ENCODE results near the gene RNF19B.
"Not testable (repeated sequence)": the region's sequence is repeated elsewhere in the genome, so short reads cannot be mapped to it uniquely, and the experiment has no call there.

RNF19B gene

GRCh38 chr1:32991819-32992488, 27.3 kb upstream of the RNF19B start:
- DNase-seq = no peak

DNA sequence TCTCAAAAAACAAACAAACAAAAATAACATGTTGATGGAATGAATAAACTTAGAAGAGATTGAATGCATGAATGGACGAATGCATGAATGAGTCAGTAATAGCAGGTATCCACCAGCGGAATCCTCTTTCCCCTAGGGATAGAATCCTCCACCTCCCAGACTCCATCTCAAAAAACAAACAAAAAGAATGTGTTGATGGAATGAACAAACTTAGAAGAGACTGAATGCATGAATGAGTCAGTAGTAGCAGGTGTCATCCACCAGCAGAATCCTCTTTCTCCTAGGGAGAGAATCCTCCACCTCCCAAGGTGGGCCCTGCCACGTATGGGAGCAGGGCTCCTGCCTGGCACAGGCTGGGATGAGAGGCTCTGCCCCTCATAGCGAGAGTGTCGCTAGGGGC, 26.8 kb upstream of the RNF19B start:
- DNase-seq = no peak

DNA sequence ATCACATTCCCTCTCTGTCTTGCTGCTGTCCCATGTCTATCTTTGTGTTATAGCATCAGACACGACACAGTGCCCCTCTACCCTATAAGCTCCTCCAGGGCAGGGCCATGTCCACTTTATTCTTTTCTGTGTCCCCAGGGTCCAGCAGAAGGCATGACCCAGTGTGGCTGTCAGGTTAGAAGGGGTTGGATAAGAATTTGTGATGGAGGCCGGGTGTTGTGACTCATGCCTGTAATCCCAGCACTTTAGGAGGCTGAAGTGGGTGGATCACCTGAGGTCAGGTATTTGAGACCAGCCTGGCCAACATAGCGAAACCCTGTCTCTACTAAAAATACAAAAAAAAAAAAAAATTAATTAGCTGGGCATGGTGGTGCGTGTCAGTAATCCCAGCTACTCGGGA, 26.3 kb upstream of the RNF19B start:
- no peak for DNase-seq

DNA sequence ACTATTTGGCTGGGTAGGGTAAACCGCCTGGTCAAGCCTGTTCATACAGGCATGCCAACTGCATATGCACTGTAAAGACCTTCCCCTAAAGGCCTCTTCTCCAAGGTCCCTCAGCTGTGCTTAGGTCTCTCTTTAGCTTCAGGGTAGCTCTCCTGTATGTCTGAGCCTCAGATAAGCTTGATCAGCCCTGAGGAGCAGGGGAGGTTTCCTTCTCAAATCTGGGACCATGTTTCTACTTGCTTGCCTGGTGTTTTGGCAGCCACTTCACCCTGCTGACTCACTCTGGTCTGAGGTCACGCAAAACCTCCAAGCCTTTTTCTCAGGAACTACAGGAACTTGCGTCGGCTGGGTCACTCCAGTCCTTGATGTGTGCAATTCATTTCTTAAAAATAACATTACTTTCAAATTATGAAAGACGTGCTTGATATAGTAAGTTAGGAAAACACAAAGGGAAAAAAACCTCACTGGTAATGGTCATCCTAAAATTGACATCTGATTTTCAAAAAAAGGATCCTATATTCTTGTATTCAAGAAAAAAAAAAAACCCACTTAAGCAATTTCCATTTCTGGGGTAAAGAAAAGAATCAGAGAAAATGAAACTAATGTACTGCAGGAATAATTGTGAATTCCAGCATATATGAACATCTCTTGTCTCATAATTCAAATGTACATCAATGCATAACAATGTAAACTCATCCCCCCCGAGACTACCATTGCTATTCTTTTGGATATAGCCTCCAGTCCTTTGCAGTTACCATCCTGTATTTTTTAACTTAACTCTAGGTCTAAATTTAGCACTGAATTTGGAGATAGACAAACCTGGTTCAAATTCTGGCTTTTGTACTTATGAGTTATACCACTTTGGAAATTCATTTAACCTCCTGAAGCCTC, 24.8 kb upstream of the RNF19B start:
- DNase-seq = peak in 2 of 5 experiments; percentile 21 to 93

DNA sequence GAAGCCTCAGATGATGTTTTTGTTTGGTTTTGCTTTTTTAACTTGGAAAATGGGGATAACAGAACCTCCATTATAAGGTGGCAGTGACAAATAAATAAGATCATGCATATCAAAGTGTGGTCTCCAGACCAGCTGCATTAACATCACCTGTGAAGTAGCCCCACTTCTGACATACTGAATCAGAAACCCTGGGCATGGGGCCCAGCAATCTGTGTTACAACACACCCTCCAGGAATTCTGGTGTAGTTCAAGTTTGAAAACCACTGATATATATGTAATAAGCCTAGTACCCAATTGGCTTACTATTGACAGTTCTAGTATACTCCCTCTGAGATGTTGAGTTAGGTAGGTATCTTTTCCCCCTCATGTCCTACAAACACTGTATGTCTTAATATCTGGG, 24.1 kb upstream of the RNF19B start:
- DNase-seq = no peak

GRCh38 chr1:32985226-32985625, 20.6 kb upstream of the RNF19B start:
- DNase-seq = no peak

- DNase-seq = peak in 3 of 5 experiments; percentile 35 to 96 (median 50)
Measured at GRCh38 chr1:32984455-32985171, 20.0 kb upstream of the RNF19B start.

GRCh38 chr1:32984090-32984454, 19.5 kb upstream of the RNF19B start:
- no peak for DNase-seq

GRCh38 chr1:32983020-32983419, 18.4 kb upstream of the RNF19B start:
- DNase-seq = no peak

DNA sequence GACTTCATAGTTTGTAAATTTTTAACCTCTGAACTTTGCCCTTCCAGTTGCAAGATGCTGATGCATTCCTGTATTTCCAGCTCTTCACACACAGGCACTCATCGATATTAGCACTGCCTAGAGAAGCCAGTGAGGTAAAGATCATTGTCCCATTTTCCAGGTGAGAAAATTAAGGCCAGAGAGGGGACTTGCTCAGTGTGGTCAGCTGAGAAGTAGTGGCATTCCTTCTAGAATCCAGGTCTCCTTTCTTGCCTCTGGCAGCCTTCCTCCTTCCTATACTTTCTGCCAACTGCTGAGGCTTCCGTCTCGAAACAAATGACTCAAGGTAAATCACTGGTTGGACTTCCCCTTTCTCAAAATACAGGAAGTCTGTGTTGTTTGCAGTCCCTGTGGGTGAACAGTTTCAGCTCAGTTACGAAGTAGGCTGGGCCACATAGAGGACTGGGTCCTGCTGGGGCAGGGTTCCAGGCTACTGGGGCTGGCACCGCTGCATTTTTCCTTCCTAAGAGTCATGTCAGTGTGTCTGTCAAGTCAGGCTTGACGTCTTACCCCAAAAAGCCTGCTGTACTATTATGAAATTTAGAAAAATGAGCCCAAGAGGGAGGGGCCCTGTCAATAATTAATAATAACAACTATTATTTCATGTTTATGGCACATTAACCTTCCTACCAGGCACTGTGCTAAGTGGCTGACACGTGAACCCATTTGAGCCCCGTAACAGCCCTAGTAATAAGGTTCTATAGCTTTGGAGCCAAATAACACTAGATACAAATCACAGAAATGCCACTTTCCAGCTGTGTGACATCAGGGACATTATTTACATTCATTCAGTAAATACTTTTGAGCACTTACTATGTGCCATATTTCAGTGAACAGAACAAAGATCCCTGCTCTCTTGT, 16.6 kb upstream of the RNF19B start:
- peak in 4 of 5 experiments; percentile 34 to 93 (median 50) for DNase-seq

- no peak for DNase-seq
Measured at GRCh38 chr1:32980080-32980479, 15.5 kb upstream of the RNF19B start.

DNA sequence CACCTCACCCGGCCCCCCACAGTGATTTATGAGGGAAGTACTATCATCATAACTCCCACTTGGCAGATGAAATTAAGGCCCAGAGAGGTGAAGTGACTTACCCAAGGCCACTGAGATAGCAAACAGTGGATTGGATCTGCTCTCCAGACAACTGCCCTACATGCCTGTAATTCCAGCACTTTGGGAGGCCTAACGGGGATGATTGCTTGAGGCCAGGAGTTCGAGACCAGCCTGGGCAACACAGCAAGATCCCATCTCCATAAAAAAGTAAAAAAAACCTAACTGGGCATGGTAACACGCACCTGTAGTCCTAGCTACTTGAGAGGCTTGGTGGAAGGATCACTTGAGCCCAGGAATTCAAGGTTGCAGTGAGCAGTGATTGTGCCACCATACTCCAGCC, 14.2 kb upstream of the RNF19B start:
- no peak for DNase-seq

GRCh38 chr1:32977546-32978087, 13.0 kb upstream of the RNF19B start:
- no peak for DNase-seq

GRCh38 chr1:32975055-32975454, 10.4 kb upstream of the RNF19B start:
- DNase-seq = not testable (repeated sequence)

GRCh38 chr1:32973458-32973857, 8.8 kb upstream of the RNF19B start:
- DNase-seq = not testable (repeated sequence)

GRCh38 chr1:32972814-32973428, 8.3 kb upstream of the RNF19B start:
- no peak for DNase-seq

DNA sequence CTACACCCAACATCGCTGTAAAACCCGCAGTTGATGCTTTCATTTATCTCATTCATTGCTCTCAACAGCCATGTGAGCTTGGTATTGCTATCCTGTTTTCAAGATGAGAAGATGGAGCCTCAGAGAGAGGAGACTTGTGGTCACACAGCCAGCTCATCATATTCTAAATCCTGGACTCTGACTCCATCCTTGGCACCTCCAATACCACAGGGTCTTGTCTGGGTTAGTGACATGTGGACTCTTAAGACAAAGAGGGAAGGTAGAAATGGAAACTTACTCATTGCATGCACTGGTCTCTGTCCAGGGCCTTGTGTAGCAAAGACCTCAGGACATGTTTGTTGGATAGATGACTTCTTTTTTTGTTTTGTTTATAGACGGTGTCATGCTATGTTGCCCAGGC, 7.0 kb upstream of the RNF19B start:
- no peak for DNase-seq

DNA sequence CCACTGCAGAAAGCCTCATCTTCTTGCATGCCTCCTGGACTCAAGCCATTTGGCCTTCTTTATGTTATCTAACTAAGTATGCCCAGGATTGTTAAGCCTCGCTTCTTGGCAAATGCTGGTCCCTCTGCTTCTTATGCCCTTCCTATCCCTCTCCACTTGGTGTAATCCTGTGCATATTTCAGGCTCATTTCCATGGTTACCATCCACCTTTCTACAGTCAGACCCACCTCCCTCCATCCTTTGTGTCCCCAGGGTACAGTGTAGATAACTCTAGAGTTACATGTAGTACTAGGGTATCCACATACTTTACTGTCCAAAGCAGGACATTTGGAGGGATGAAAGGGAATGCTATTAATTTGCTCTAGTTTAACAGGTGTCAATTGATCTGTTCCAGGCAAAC, 6.5 kb upstream of the RNF19B start:
- DNase-seq = no peak

- no peak for DNase-seq
Measured at GRCh38 chr1:32969566-32969965, 5.0 kb upstream of the RNF19B start.

GRCh38 chr1:32967888-32968568, 3.4 kb upstream of the RNF19B start:
- no peak for DNase-seq

DNA sequence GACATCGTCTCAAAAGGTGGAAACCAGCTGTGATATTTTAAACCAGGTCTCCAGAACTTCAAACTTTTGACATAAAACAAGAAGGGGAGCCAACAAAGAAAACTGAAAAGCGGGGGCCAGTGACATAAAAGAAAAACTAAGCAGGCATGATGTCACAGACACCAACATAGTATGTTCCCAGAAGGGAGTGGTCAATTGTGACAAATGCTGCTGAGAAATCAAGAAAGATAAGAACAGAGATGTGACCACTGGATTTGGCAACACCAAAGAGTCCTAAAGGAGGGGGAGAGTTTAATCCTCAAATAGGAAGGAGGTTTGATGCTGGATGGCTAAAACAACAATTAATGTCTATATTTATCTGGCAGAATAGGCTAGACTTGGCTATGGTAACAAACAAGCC, 2.3 kb upstream of the RNF19B start:
- no peak for DNase-seq

Data from T-helper 2 cell (primary cell).